ENCODE measurements around the gene PLA2G4E.

The PLA2G4E gene

GRCh38 chr15:41952013-41952563, 68.8 kb downstream of the PLA2G4E start:
- no peak for DNase-seq

- no peak for DNase-seq
Observed at GRCh38 chr15:41951571-41951970, 69.3 kb downstream of the PLA2G4E start.

- DNase-seq = no peak
Observed at GRCh38 chr15:41950489-41950888, 70.4 kb downstream of the PLA2G4E start.

- no peak for DNase-seq
Observed at GRCh38 chr15:41950127-41950483, 70.7 kb downstream of the PLA2G4E start.

- DNase-seq = no peak
Observed at GRCh38 chr15:41949401-41950126, 71.3 kb downstream of the PLA2G4E start.

- DNase-seq = no peak
Observed at GRCh38 chr15:41948490-41948889, 72.4 kb downstream of the PLA2G4E start.

- DNase-seq = no peak
Observed at GRCh38 chr15:41946970-41947369, 73.9 kb downstream of the PLA2G4E start.

- no peak for DNase-seq
Observed at GRCh38 chr15:41945731-41946130, 75.1 kb downstream of the PLA2G4E start.

- no peak for DNase-seq
Observed at GRCh38 chr15:41945221-41945620, 75.6 kb downstream of the PLA2G4E start.

GRCh38 chr15:41944313-41944940, 76.4 kb downstream of the PLA2G4E start:
- DNase-seq = no peak

GRCh38 chr15:41943543-41944312, 77.1 kb downstream of the PLA2G4E start:
- no peak for DNase-seq

- DNase-seq = no peak
Observed at GRCh38 chr15:41942886-41943285, 78.0 kb downstream of the PLA2G4E start.

GRCh38 chr15:41941644-41942415, 79.0 kb downstream of the PLA2G4E start:
- DNase-seq = no peak

GRCh38 chr15:41940441-41940857, 80.4 kb downstream of the PLA2G4E start:
- DNase-seq = peak; percentile 28

GRCh38 chr15:41939986-41940385, 80.9 kb downstream of the PLA2G4E start:
- no peak for DNase-seq

- no peak for DNase-seq
Observed at GRCh38 chr15:41937568-41937923, 83.3 kb downstream of the PLA2G4E start.

GRCh38 chr15:41936649-41937567, 83.9 kb downstream of the PLA2G4E start:
- DNase-seq = peak; percentile 78

- DNase-seq = no peak
Observed at GRCh38 chr15:41936155-41936554, 84.7 kb downstream of the PLA2G4E start.

GRCh38 chr15:41935566-41936020, 85.2 kb downstream of the PLA2G4E start:
- no peak for DNase-seq

- DNase-seq = peak; percentile 74
Observed at GRCh38 chr15:41934843-41935242, 86.0 kb downstream of the PLA2G4E start.

GRCh38 chr15:41933771-41934170, 87.1 kb downstream of the PLA2G4E start:
- DNase-seq = no peak

GRCh38 chr15:41933326-41933725, 87.5 kb downstream of the PLA2G4E start:
- no peak for DNase-seq

All from activated CD4-positive, alpha-beta T cell treated with anti-CD3 and anti-CD28 coated beads, Interleukin-2, amount 50 U/mL, for 1 hour (primary cell).